Right lobe of liver (tissue), 4 donors: Measurements from ENCODE around the gene SORBS2.

Experiments
- POLR2A ChIP-seq: fragments of 450-650 bp; IDR thresholded peaks from one replicate; pipeline ENCODE4 v1.6.1; 2017; ENCODE audit warnings: antibody characterized with exemption, mild to moderate bottlenecking
- TF ChIP-seq, protein P1 (sequence below), 4 donors: fragments of 200-600 bp in 3 of 4; fragments of 450-650 bp in 1 of 4; IDR thresholded peaks; one replicate each; pipeline versions ENCODE4 v1.5.1 to v1.8.0; 2016 to 2022; ENCODE audit warnings: antibody characterized with exemption in 4 of 4, mild to moderate bottlenecking in 2 of 4
- donor health status: DM: no; HTN: no; CAD: no.
- donor health status: DM: no; HTN: no; CAD: no.
- donor health status: DM: no; HTN: yes; CAD: no.

DNA sequence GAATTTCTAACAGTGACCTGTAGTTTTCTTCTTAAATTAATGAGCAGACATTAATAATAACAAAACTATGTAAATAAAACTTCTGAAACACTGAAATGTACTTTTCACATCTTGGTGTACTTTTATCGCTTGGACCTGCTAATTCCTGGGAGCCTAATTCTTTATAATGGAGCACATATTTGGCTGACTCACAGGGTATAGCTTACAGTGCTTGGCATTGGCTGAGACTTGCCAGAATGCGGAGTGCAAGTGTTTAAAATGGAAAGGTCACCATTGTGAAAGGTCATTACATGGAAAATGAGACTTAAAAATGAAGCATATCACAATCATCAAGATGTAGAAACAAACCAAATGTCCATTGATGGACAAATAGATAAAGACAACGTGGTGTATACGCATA is 139.4 kb downstream of the SORBS2 start:
- TF ChIP-seq, protein P1, sequence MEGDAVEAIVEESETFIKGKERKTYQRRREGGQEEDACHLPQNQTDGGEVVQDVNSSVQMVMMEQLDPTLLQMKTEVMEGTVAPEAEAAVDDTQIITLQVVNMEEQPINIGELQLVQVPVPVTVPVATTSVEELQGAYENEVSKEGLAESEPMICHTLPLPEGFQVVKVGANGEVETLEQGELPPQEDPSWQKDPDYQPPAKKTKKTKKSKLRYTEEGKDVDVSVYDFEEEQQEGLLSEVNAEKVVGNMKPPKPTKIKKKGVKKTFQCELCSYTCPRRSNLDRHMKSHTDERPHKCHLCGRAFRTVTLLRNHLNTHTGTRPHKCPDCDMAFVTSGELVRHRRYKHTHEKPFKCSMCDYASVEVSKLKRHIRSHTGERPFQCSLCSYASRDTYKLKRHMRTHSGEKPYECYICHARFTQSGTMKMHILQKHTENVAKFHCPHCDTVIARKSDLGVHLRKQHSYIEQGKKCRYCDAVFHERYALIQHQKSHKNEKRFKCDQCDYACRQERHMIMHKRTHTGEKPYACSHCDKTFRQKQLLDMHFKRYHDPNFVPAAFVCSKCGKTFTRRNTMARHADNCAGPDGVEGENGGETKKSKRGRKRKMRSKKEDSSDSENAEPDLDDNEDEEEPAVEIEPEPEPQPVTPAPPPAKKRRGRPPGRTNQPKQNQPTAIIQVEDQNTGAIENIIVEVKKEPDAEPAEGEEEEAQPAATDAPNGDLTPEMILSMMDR (IDR thresholded peaks at IDR 0.05): no peak
- TF ChIP-seq POLR2A: no peak
